Liver (tissue), 3 donors: Measurements from ENCODE around the gene CDC20.

Experiments used
- CTCF ChIP-seq: fragments of 150-350 bp; IDR thresholded peaks from 2 replicates; pipeline ENCODE4 v1.5.1; 2017; ENCODE audit warnings: improper control_type of control experiment, low read depth, low read length; ENCODE audit not compliant: missing input control
- FOXA1 ChIP-seq: IDR thresholded peaks from 2 replicates; pipeline ENCODE4 v1.6.1; 2016; ENCODE audit warnings: antibody characterized with exemption
- JUND ChIP-seq, 2 donors: IDR thresholded peaks; 2 replicates each; pipeline ENCODE4 v1.6.1; 2016; ENCODE audit warnings: antibody characterized with exemption in 2 of 2
- NR2F2 ChIP-seq: IDR thresholded peaks from 2 replicates; pipeline ENCODE4 v1.6.1; 2016; ENCODE audit warnings: antibody characterized with exemption
- SP1 ChIP-seq: IDR thresholded peaks from 2 replicates; pipeline ENCODE4 v1.6.1; 2018; ENCODE audit warnings: antibody characterized with exemption, mild to moderate bottlenecking
- YY1 ChIP-seq: IDR thresholded peaks from 2 replicates; pipeline ENCODE4 v1.6.1; 2016; ENCODE audit warnings: antibody characterized with exemption, mild to moderate bottlenecking
- donor health status: healthy.
- donor health status: healthy.

- no peak for TF ChIP-seq CTCF
- no peak for TF ChIP-seq YY1
- TF ChIP-seq JUND (IDR thresholded peaks at IDR 0.05): no peak
- no peak for TF ChIP-seq SP1
- no peak for TF ChIP-seq FOXA1
- no peak for TF ChIP-seq NR2F2
Observed at GRCh38 chr1:43340559-43340958, 18.2 kb upstream of the CDC20 start.
